Nephron (organoid): ENCODE data around the gene ZNF407.

Source experiments
- H3K27ac Mint-ChIP-seq, 3 experiments: 2 replicates each; pipeline ENCODE4 v1.8.0; 2020; ENCODE audit warnings: mixed read lengths in 3 of 3, mild to moderate bottlenecking in 2 of 3, moderate library complexity in 1 of 3
- H3K27me3 Mint-ChIP-seq: 2 replicates; pipeline ENCODE4 v1.8.0; 2021; ENCODE audit warnings: low read depth, mild to moderate bottlenecking, moderate library complexity, mixed read lengths
- H3K36me3 Mint-ChIP-seq: 2 replicates; pipeline ENCODE4 v1.8.0; 2020; ENCODE audit warnings: low read depth, mixed read lengths
- H3K4me1 Mint-ChIP-seq: 2 replicates; pipeline ENCODE4 v1.8.0; 2020; ENCODE audit warnings: mixed read lengths
- H3K4me3 Mint-ChIP-seq, 3 experiments: 2 replicates each; pipeline ENCODE4 v1.8.0; 2020; ENCODE audit warnings: mild to moderate bottlenecking in 3 of 3, mixed read lengths in 3 of 3, moderate library complexity in 2 of 3
- H3K9me3 Mint-ChIP-seq: 2 replicates; pipeline ENCODE4 v1.8.0; 2020; ENCODE audit warnings: mixed read lengths
- CTCF ChIP-seq, 3 experiments: fragments of 200-600 bp; sonication (generic); IDR thresholded peaks; one replicate each; pipeline ENCODE4 v1.5.0; 2021; ENCODE audit warnings: antibody characterized with exemption in 3 of 3; ENCODE audit not compliant: unreplicated experiment in 3 of 3

The ZNF407 gene

GRCh38 chr18:74856928-74857327, 259.3 kb downstream of the ZNF407 start:
- H3K27ac Mint-ChIP-seq, result no peak overlapping the region

GRCh38 chr18:74857901-74858300, 260.2 kb downstream of the ZNF407 start:
- Mint-ChIP-seq H3K27me3 (no peaks in the 10 kb centered on the region), H3K4me1 (peaks cover 8% of the 10 kb centered on the region), H3K9me3 (no peaks in the 10 kb centered on the region), H3K27ac (no peak overlapping the region), H3K4me3 (no peak overlapping the region), H3K36me3 (no peaks in the 10 kb centered on the region)
- TF ChIP-seq CTCF (IDR thresholded peaks at IDR 0.05; ENCODE audit: unreplicated experiment in 3 of 3), result no peak

More at GRCh38 chr18:74856928-74857327, 259.3 kb downstream of the ZNF407 start:
- Mint-ChIP-seq H3K4me3 (no peak overlapping the region), H3K27me3 (no peaks in the 10 kb centered on the region), H3K9me3 (no peaks in the 10 kb centered on the region), H3K4me1 (peaks cover 8% of the 10 kb centered on the region), H3K36me3 (no peaks in the 10 kb centered on the region)
- no peak for TF ChIP-seq CTCF (IDR thresholded peaks at IDR 0.05; ENCODE audit: unreplicated experiment in 3 of 3)

GRCh38 chr18:74861154-74861553, 263.5 kb downstream of the ZNF407 start:
- Mint-ChIP-seq H3K36me3 (no peaks in the 10 kb centered on the region), H3K4me3 (no peak overlapping the region), H3K27me3 (peaks cover 6% of the 10 kb centered on the region), H3K4me1 (peaks cover 8% of the 10 kb centered on the region), H3K9me3 (no peaks in the 10 kb centered on the region), H3K27ac (no peak overlapping the region)
- TF ChIP-seq CTCF (IDR thresholded peaks at IDR 0.05; ENCODE audit: unreplicated experiment in 3 of 3), result no peak

- Mint-ChIP-seq H3K27ac (no peak overlapping the region), H3K4me3 (no peak overlapping the region), H3K27me3 (peaks cover 6% of the 10 kb centered on the region), H3K36me3 (no peaks in the 10 kb centered on the region), H3K9me3 (no peaks in the 10 kb centered on the region), H3K4me1 (peaks cover under 1% of the 10 kb centered on the region)
- TF ChIP-seq CTCF (IDR thresholded peaks at IDR 0.05; ENCODE audit: unreplicated experiment in 3 of 3), result no peak
Observed at GRCh38 chr18:74862094-74862493, 264.4 kb downstream of the ZNF407 start.

GRCh38 chr18:74866577-74866976, 268.9 kb downstream of the ZNF407 start:
- Mint-ChIP-seq H3K9me3 (no peaks in the 10 kb centered on the region), H3K4me1 (peaks cover 12% of the 10 kb centered on the region), H3K27ac (peak overlapping the region in 1 of 3 experiments; percentile 37), H3K4me3 (no peak overlapping the region), H3K36me3 (no peaks in the 10 kb centered on the region), H3K27me3 (peaks cover 12% of the 10 kb centered on the region)
- no peak for TF ChIP-seq CTCF (IDR thresholded peaks at IDR 0.05; ENCODE audit: unreplicated experiment in 3 of 3)

GRCh38 chr18:74868461-74868860, 270.8 kb downstream of the ZNF407 start:
- H3K9me3 Mint-ChIP-seq, result no peaks in the 10 kb centered on the region
- H3K36me3 Mint-ChIP-seq, result no peaks in the 10 kb centered on the region
- peaks cover 12% of the 10 kb centered on the region for H3K27me3 Mint-ChIP-seq
- no peak for TF ChIP-seq CTCF (IDR thresholded peaks at IDR 0.05; ENCODE audit: unreplicated experiment in 3 of 3)
- no peak overlapping the region for H3K4me3 Mint-ChIP-seq
- peak overlapping the region in 1 of 3 experiments; percentile 36 for H3K27ac Mint-ChIP-seq
- peaks cover 12% of the 10 kb centered on the region for H3K4me1 Mint-ChIP-seq
